Liver (tissue), 9 donors: Measurements from ENCODE around the gene TBX5. TPM values are rescaled to one million over a fixed set of nuclear protein-coding genes. Genes with fewer than 3 reads are reported as not detected.

Experiments used
- DNase-seq: peaks from one replicate; pipeline ENCODE4 v3.0.0-alpha.2; 2017; ENCODE audit warnings: low spot score
- H3K27ac ChIP-seq, 2 donors: one replicate each; pipeline ENCODE4 v1.7.0; 2013; ENCODE audit warnings: inconsistent platforms in 2 of 2, low read length in 2 of 2, control low read depth in 1 of 2, low read depth in 1 of 2, mild to moderate bottlenecking in 1 of 2
- H3K27me3 ChIP-seq, 4 donors: one replicate each; pipeline versions ENCODE4 v1.6.1 to v1.7.0; 2013; ENCODE audit warnings: low read length in 3 of 4, inconsistent platforms in 1 of 4, mild to moderate bottlenecking in 1 of 4, moderate library complexity in 1 of 4; ENCODE audit not compliant: control insufficient read depth in 4 of 4, insufficient read depth in 4 of 4
- H3K36me3 ChIP-seq, 4 donors: one replicate each; pipeline versions ENCODE4 v1.6.1 to v1.7.0; 2013; ENCODE audit warnings: low read length in 3 of 4, mild to moderate bottlenecking in 3 of 4, low read depth in 1 of 4, moderate library complexity in 1 of 4; ENCODE audit not compliant: control insufficient read depth in 4 of 4, insufficient read depth in 3 of 4
- H3K4me1 ChIP-seq, 4 donors: one replicate each; pipeline versions ENCODE4 v1.6.1 to v1.7.0; 2013; ENCODE audit warnings: low read length in 3 of 4, mild to moderate bottlenecking in 3 of 4, moderate library complexity in 1 of 4; ENCODE audit not compliant: control insufficient read depth in 4 of 4, insufficient read depth in 4 of 4
- H3K4me3 ChIP-seq, 3 donors: one replicate each; pipeline versions ENCODE4 v1.6.1 to v1.7.0; 2013; ENCODE audit warnings: low read length in 3 of 3, control low read depth in 1 of 3, low read depth in 1 of 3, mild to moderate bottlenecking in 1 of 3
- H3K9ac ChIP-seq, 2 donors: one replicate each; pipeline ENCODE4 v1.7.0; 2013; ENCODE audit warnings: low read length in 2 of 2, mild to moderate bottlenecking in 2 of 2, moderate library complexity in 2 of 2, control low read depth in 1 of 2, low read depth in 1 of 2
- H3K9me3 ChIP-seq, 4 donors: one replicate each; pipeline versions ENCODE4 v1.6.1 to v1.7.0; 2013; ENCODE audit warnings: low read length in 3 of 4; ENCODE audit not compliant: control insufficient read depth in 4 of 4
- EGR1 ChIP-seq, 2 donors: IDR thresholded peaks; 2 replicates each; pipeline ENCODE4 v1.6.1; 2016 to 2018; ENCODE audit warnings: antibody characterized with exemption in 2 of 2, low read depth in 2 of 2
- FOXA1 ChIP-seq: IDR thresholded peaks from 2 replicates; pipeline ENCODE4 v1.6.1; 2016; ENCODE audit warnings: antibody characterized with exemption
- FOXA2 ChIP-seq: IDR thresholded peaks from 2 replicates; pipeline ENCODE4 v1.6.1; 2016; ENCODE audit warnings: antibody characterized with exemption
- GABPA ChIP-seq, 2 donors: IDR thresholded peaks in 1 of 2; conservative IDR thresholded peaks in 1 of 2; 2 replicates each; pipeline ENCODE4 v1.6.1; 2016; ENCODE audit warnings: antibody characterized with exemption in 2 of 2, mild to moderate bottlenecking in 1 of 2, moderate library complexity in 1 of 2
- HNF4G ChIP-seq: IDR thresholded peaks from 2 replicates; pipeline ENCODE4 v1.6.1; 2016; ENCODE audit warnings: antibody characterized with exemption
- JUND ChIP-seq, 2 donors: IDR thresholded peaks; 2 replicates each; pipeline ENCODE4 v1.6.1; 2016; ENCODE audit warnings: antibody characterized with exemption in 2 of 2
- NR2F2 ChIP-seq: IDR thresholded peaks from 2 replicates; pipeline ENCODE4 v1.6.1; 2016; ENCODE audit warnings: antibody characterized with exemption
- RAD21 ChIP-seq, 2 donors: IDR thresholded peaks; 2 replicates each; pipeline ENCODE4 v1.6.1; 2016; ENCODE audit warnings: antibody characterized with exemption in 2 of 2, mild to moderate bottlenecking in 2 of 2
- RXRA ChIP-seq, 2 donors: IDR thresholded peaks; 2 replicates each; pipeline ENCODE4 v1.6.1; 2017 to 2018; ENCODE audit warnings: antibody characterized with exemption in 2 of 2, mild to moderate bottlenecking in 1 of 2
- SP1 ChIP-seq: IDR thresholded peaks from 2 replicates; pipeline ENCODE4 v1.6.1; 2018; ENCODE audit warnings: antibody characterized with exemption, mild to moderate bottlenecking
- YY1 ChIP-seq: IDR thresholded peaks from 2 replicates; pipeline ENCODE4 v1.6.1; 2016; ENCODE audit warnings: antibody characterized with exemption, mild to moderate bottlenecking
- WGBS: extraction: QIAGEN DNeasy Blood & Tissue Kit; methylation state at CpG from one replicate; pipeline ENCODE4 v1.1.7; 2013; 5-methylcytosine and 5-hydroxymethylcytosine counted together
- polyA plus RNA-seq, 2 donors: library from polyadenylated mRNA; stranded (reverse) in 1 of 2; unstranded in 1 of 2; fragments of 200-250 nt in 1 of 2; fragments of >200 nt in 1 of 2; fragmentation: Nextera tagmentation in 1 of 2; extraction: Ambion mirVana in 1 of 2; gene quantifications; one replicate each; pipeline versions ENCODE4 v1.2.1 to v1.2.3, GENCODE V29; 2013 to 2015
- total RNA-seq, 2 donors: library from RNA; depleted of rRNA; stranded (reverse); fragments of >200 nt; gene quantifications; one replicate each; pipeline ENCODE4 v1.2.3, GENCODE V29; 2014
- TF ChIP-seq, protein P1 (sequence below): IDR thresholded peaks from 2 replicates; pipeline ENCODE4 v1.6.1; 2016; ENCODE audit warnings: antibody characterized with exemption, mild to moderate bottlenecking
- TF ChIP-seq, protein P2 (sequence below): IDR thresholded peaks from 2 replicates; pipeline ENCODE4 v1.6.1; 2016; ENCODE audit warnings: antibody characterized with exemption
- TF ChIP-seq, protein P3 (sequence below): fragments of 150-350 bp; IDR thresholded peaks from 2 replicates; pipeline ENCODE4 v1.5.1; 2017; ENCODE audit warnings: improper control_type of control experiment, low read depth, low read length; ENCODE audit not compliant: missing input control
- TF ChIP-seq, protein P4 (sequence below): IDR thresholded peaks from 2 replicates; pipeline ENCODE4 v1.6.1; 2016; ENCODE audit warnings: antibody characterized with exemption
- TF ChIP-seq, protein P5 (sequence below): IDR thresholded peaks from 2 replicates; pipeline ENCODE4 v1.6.1; 2016; ENCODE audit warnings: antibody characterized with exemption
- donor health status: healthy.
- donor health status: healthy.
- donor health status: healthy.
- donor health status: healthy.
- donor health status: healthy.

TBX5 gene
- total and polyA plus RNA-seq, 4 donors = 0.03 TPM; not detected in 3

DNA sequence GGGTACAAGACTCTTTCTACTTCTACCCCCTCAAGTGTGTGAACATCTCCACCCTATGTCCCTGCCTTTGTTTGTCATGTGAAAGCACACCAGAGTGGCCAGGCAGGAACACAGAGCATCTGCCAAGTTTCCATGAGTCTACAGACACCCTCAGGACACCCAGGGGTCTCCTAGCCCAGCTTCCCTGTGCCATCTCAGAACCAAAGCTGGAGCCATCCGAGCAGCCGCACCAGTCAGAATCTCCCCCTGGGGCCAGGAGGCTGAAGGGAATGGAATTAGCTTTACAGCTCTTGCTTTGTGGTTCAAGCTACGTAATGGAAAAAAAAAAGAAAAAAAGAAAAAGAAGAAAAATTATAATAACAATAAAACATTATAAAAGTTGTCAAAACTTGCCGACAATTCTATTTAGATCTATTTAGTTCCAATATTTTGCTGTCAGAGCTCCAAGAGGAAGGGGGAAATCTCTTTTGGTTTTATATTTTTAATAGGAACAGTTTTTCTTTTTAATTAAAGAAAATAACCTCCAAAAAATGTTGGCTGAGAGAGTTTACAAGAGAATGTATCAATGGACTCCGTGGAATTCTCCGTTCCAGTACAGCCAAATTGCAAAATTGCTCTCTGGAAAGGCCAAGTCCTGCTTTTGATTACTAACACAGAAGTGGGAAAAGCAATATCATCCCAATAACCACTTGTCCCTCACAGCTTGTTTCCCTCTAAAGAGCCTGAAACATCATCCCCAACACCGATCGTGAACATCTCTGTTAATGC, 37.1 kb downstream of the TBX5 start:
- Histone ChIP-seq H3K9ac (no peak overlapping the region), H3K4me3 (no peak overlapping the region), H3K4me1 (no peaks in the 10 kb centered on the region), H3K27ac (no peak overlapping the region), H3K9me3 (peaks cover 0 to 6% (median 2%) of the 10 kb centered on the region in 4 donors), H3K27me3 (peaks cover 0 to 7% (median 3%) of the 10 kb centered on the region in 4 donors), H3K36me3 (no peaks in the 10 kb centered on the region)
- TF ChIP-seq FOXA2 (no peak), HNF4G (no peak), JUND (IDR thresholded peaks at IDR 0.05) (no peak), RXRA (IDR thresholded peaks at IDR 0.05) (no peak), RAD21 (IDR thresholded peaks at IDR 0.05) (no peak), FOXA1 (no peak), YY1 (no peak), EGR1 (IDR thresholded peaks at IDR 0.05; ENCODE audit: low read depth in 2 of 2) (no peak), GABPA (IDR thresholded peaks at IDR 0.05 in 1 of 2, conservative IDR thresholded peaks at IDR 0.05 in 1 of 2) (no peak), SP1 (no peak), NR2F2 (no peak)
- TF ChIP-seq, protein P1, sequence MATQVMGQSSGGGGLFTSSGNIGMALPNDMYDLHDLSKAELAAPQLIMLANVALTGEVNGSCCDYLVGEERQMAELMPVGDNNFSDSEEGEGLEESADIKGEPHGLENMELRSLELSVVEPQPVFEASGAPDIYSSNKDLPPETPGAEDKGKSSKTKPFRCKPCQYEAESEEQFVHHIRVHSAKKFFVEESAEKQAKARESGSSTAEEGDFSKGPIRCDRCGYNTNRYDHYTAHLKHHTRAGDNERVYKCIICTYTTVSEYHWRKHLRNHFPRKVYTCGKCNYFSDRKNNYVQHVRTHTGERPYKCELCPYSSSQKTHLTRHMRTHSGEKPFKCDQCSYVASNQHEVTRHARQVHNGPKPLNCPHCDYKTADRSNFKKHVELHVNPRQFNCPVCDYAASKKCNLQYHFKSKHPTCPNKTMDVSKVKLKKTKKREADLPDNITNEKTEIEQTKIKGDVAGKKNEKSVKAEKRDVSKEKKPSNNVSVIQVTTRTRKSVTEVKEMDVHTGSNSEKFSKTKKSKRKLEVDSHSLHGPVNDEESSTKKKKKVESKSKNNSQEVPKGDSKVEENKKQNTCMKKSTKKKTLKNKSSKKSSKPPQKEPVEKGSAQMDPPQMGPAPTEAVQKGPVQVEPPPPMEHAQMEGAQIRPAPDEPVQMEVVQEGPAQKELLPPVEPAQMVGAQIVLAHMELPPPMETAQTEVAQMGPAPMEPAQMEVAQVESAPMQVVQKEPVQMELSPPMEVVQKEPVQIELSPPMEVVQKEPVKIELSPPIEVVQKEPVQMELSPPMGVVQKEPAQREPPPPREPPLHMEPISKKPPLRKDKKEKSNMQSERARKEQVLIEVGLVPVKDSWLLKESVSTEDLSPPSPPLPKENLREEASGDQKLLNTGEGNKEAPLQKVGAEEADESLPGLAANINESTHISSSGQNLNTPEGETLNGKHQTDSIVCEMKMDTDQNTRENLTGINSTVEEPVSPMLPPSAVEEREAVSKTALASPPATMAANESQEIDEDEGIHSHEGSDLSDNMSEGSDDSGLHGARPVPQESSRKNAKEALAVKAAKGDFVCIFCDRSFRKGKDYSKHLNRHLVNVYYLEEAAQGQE = no peak
- TF ChIP-seq, protein P2, sequence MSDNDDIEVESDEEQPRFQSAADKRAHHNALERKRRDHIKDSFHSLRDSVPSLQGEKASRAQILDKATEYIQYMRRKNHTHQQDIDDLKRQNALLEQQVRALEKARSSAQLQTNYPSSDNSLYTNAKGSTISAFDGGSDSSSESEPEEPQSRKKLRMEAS = no peak
- TF ChIP-seq, protein P3, sequence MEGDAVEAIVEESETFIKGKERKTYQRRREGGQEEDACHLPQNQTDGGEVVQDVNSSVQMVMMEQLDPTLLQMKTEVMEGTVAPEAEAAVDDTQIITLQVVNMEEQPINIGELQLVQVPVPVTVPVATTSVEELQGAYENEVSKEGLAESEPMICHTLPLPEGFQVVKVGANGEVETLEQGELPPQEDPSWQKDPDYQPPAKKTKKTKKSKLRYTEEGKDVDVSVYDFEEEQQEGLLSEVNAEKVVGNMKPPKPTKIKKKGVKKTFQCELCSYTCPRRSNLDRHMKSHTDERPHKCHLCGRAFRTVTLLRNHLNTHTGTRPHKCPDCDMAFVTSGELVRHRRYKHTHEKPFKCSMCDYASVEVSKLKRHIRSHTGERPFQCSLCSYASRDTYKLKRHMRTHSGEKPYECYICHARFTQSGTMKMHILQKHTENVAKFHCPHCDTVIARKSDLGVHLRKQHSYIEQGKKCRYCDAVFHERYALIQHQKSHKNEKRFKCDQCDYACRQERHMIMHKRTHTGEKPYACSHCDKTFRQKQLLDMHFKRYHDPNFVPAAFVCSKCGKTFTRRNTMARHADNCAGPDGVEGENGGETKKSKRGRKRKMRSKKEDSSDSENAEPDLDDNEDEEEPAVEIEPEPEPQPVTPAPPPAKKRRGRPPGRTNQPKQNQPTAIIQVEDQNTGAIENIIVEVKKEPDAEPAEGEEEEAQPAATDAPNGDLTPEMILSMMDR = no peak
- TF ChIP-seq, protein P4, sequence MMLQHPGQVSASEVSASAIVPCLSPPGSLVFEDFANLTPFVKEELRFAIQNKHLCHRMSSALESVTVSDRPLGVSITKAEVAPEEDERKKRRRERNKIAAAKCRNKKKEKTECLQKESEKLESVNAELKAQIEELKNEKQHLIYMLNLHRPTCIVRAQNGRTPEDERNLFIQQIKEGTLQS = no peak
- TF ChIP-seq, protein P5, sequence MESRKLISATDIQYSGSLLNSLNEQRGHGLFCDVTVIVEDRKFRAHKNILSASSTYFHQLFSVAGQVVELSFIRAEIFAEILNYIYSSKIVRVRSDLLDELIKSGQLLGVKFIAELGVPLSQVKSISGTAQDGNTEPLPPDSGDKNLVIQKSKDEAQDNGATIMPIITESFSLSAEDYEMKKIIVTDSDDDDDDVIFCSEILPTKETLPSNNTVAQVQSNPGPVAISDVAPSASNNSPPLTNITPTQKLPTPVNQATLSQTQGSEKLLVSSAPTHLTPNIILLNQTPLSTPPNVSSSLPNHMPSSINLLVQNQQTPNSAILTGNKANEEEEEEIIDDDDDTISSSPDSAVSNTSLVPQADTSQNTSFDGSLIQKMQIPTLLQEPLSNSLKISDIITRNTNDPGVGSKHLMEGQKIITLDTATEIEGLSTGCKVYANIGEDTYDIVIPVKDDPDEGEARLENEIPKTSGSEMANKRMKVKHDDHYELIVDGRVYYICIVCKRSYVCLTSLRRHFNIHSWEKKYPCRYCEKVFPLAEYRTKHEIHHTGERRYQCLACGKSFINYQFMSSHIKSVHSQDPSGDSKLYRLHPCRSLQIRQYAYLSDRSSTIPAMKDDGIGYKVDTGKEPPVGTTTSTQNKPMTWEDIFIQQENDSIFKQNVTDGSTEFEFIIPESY = no peak
- no peak for DNase-seq
- 81% methylated on average over 8 of the region's 8 CpGs for WGBS
